Hindlimb muscle (tissue), 1 donor: ENCODE results near the gene FAU. TPM values are rescaled to one million over a fixed set of nuclear protein-coding genes. Genes with fewer than 3 reads are reported as not detected.
A peak's percentile ranks its signal among the peaks of the same experiment; 100 is the strongest.

Source experiments
- DNase-seq: peaks from one replicate; pipeline ENCODE4 v3.0.0-alpha.2; 2013
- polyA plus RNA-seq: library from polyadenylated mRNA; unstranded; fragments of 120-200 nt; gene quantifications from one replicate; pipeline ENCODE4 v1.2.1, GENCODE V29; 2013; ENCODE audit not compliant: insufficient read length

The FAU gene
- polyA plus RNA-seq, 1 donor, result 1,052 TPM

DNA sequence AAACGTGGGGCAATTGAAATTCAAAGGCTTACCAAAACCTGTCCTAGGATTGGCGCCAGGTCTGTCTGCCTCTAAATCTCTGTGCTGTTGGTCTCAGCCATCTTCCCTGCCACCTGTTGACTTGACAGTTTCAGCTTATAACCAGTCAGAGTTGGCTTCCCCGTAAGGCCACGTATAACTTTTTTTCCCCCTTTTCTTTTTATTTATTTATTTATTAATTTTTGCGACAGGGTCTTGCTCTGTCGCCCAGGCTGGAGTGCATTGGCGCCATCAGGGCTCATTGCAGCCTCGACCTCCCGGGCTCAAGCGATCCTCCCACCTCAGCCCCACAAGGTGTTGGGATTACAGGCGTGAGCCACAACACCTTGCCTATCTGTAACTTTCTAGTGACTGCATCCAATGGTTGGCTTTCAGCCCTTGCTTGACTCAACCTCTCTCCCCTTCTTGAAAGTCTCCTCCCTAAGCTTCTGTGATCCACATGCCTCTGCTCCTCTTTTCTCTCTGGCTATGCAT is 13.8 kb upstream of the FAU start:
- no peak for DNase-seq

DNA sequence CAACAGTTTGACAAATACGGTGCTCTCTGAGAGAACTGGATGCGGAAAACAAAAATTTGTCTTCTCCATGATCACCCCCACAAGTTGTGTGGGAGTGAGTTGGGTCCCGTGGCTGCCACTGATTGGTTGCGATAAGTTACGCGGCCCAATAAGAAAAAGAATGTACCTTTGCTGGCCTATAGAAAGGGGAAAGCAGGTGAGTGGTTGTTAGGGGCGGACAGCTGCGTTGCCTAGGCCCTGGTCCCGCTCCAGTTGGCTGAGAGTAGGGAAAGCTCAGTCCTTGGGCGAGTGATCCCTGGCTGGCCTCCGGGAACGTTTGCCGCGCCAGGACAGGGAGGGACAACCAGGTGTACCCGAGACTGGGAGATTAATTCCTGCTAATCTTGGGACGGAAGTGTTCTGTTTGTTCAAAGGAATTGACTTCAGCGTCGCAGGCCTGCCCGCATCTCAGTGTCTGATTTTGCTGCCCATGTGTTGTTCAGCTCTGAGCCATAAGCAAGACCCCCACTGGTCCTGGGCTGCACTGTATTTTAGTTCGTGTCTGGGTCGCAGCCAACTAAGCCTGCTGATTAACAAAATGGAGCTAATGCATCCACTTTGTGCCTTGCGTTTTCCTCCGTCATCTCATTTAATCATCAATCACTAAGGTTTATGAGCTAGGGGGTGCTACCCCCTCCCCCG is 13.2 kb upstream of the FAU start:
- DNase-seq, result peak; percentile 91

DNA sequence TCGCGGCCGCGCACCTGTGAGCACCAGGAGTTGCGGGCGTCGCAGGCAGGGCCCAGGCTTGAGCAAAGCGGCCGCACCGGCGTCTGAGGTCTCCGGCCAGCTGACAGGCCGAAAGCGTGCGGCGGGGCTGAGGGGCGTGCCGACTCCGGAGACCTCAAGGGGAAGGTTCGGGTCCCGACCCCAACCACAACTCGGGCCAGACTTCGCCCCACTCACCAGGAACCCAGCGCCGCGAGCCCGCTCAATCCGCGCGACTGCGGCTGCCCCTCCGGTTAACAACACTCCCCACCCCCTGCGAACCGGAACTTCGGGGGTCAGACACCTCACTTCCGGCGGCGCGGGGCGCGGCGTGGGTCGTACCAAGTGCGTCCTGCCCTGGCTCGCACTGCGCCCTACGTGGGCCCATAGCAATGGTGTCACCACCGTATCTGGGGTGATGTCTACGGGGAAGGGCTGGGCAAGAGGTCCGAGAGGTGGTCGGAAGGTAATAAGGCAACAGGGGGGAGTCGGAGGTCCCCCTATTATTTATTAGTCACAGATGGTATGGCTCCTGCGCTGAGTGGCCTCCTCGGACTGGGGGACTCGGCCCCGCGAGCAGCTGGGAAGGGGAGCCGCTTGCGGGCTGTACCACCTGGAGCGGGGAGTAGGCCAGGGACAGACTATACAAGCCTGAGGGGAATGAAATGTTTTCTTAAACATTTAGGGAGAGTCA is 12.5 kb upstream of the FAU start, which contains the start of gene SYVN1:
TSS of gene SYVN1 (minus strand) at position 280 of the 712 bp plus-strand sequence. CDS start 918 bp downstream, outside the sequence.
- peak; percentile 94 for DNase-seq

DNA sequence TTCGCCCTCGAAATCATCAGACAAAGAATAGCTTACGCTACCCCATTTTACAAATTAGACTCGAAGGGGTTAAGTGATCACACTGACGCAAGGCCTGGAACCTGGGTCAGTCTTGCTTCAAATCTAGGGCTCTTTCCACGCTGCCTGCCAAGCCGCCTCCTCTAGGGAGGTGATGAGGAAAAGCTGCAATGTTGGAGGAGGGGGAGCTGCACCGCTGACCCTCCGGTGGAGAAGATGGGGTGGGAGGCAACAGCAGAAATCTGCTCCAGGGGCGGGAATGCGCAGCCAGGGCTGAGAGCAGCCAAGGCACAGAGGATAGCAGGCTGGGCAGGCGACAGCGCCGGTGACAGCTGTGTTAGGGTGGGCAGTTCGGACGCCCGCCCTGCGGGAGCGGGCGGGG is 11.8 kb upstream of the FAU start:
- peak; percentile 85 for DNase-seq

DNA sequence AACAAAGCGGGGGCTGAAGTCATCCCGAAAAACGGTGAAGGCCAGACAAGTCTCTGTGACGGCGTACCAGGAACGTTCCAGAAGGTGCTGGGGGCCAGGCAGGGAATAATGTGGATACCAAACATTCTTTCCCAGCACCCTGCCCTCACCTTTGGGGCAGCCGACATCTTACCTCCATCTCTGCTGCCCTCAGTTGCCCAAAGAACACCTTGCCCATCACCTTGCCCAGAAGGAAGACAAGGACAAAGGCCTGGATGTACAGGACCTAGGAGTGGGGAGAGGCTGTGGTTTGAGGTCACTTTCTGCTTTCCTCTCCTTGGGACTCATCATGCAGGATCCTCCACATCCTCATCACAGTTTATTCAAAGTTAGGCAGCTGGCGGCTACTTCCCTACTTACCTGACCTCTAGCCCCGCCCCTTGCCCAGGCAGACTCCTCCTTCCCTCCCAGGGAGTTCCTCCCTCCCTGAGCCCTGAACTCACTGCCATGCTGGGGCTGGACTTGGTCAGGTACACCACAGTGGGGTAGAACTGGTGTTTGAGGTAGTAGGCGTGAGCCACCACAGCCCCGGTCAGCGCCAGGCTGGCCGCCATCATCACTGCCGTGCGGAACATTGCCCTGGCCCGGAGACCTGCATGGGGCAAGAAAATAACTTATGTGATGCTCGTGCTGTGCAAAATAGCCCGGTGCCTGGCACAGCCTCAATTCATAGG is 11.2 kb upstream of the FAU start:
- DNase-seq, result no peak

DNA sequence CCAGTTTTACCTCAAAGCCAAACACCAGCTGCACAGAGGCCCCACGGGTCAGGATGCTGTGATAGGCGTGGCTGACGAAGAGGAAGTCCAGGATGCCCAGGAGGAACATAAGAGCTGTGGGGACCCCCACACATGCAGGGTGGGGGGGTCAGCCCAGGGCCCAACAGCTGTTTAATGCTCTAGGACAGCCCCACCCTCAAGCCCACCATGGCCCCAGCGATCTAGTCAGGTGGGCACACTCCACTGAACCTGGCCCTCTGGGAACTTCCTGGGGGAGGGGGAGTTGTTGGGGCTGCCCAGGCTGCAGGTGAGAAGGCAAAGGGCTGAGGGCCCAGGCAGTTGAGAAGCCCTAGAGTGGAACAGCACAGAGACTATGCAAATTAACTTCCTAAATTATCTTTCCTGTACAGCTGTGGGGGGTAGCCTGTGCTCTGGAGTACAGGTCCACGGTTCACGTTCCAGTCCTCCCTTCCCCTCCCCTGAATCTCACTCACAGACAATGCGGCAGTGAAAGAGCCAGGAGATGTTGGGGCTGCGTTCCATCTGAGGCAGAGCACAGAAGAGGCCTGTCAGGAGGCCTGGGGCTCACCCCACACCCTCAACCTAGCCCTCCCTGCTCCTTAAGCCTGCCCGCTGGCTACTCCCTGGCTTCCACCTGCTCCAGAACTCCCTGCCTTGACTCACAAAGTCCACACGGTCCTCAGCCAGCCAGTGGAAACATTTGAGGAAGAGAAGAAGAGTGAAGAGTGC is 10.5 kb upstream of the FAU start:
- no peak for DNase-seq

DNA sequence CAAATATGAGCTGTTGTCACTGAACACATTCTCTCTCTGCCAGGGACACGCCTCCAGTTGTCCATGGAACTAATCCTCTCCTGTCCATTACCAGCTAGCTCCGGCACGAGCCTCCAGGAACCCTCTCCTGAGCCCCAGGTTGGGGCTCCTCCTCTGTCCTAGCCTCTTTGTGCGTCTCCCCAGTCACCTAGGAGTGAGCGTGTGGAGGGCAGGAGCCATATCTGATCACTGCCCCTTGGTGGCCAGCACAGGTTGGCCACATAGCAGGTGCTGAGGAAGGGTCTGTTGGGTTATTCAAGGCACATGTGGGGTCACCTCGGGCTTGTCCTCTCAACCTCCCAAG is 9.9 kb upstream of the FAU start:
- no peak for DNase-seq

DNA sequence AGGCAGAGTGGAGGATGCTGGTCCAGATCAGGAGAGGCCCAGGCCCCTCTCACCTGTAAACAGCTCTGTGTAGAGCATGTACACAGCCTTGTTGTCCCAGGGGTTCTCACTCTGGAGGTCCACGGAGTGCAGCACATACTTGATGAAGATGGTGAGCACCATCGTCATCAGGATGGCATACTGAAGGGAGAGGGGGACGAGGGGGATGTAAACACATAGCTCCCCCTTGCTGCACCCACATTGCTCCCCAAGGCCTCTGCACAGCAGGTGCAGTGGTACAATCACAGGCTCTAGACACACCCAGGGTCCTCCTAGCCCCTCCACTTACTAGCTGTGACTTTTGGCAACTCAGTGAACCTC is 9.5 kb upstream of the FAU start:
- no peak for DNase-seq

DNA sequence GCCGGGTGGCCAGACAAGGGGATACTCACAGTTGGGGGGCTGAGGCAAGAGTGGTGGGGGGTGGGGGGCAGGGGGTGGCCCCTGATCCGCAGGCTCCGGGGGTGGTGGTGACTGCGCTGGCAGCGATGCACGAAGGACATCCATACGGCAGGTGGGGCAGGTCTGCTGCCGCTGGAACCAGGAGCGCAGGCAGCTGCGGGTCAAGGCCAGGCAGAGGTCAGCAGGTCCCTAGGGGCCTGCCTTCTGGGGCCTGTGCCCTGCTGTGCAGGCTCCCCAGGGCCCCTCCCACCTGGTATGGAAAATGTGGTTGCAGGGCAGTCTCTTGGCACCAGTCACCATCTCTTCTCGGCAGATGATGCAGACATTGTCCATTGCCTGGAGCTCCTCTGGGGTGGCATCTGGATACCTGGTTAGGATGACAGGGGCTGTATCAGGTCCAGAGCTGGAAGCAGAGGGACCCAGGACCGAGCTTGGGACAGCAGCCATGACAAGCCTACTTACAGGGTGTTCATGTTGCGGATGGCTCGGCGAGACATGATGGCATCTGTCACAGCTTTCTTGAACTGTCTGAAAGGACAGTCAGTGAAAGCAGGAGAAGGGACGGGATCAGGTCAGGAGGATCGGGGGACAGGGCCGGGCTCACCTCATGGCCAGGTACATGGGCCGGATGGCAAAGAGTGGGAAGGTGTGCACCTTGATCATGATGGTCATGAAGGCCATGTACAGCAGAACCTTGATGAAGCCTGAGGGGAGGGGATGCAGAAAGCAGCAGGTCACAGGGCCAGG is 8.9 kb upstream of the FAU start:
- no peak for DNase-seq

DNA sequence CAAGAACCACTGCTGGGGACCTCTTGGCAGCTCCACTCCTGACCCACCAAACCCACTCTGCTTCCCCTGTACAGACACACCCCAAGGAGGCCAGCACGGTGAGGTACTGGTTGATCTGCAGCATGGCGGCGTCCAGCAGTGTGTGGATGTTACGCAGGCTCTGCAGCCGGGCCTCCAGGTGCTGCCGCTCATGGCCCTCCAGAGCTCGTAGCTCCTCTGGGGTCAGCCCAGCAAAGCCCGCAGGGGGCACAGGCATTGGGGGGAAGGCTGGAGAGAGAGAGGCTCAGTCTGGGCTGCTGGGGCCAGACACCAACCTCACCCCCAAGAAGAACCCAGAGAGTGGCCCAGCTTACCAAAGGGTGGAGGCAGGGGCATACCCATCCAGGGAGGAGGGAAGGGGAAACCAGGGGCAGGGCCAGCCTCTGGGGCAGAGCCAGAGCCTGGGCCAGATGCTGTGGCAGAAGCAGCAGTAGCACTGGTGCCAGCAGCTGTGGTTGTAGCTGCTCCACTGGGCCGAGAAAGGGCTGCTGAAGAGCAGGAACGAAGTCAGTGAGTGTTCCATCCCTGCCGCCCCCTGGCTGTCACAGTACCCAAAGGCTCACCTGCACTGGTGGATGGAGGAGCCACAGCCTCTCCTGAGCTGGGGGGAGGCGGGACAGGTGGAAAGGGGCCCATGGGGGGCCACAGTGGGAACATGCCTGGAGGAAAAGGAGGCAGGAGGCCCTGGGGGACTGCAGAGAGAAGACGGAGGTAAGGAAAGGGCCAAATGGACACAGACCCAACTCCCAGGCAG is 7.9 kb upstream of the FAU start:
- DNase-seq, result no peak

DNA sequence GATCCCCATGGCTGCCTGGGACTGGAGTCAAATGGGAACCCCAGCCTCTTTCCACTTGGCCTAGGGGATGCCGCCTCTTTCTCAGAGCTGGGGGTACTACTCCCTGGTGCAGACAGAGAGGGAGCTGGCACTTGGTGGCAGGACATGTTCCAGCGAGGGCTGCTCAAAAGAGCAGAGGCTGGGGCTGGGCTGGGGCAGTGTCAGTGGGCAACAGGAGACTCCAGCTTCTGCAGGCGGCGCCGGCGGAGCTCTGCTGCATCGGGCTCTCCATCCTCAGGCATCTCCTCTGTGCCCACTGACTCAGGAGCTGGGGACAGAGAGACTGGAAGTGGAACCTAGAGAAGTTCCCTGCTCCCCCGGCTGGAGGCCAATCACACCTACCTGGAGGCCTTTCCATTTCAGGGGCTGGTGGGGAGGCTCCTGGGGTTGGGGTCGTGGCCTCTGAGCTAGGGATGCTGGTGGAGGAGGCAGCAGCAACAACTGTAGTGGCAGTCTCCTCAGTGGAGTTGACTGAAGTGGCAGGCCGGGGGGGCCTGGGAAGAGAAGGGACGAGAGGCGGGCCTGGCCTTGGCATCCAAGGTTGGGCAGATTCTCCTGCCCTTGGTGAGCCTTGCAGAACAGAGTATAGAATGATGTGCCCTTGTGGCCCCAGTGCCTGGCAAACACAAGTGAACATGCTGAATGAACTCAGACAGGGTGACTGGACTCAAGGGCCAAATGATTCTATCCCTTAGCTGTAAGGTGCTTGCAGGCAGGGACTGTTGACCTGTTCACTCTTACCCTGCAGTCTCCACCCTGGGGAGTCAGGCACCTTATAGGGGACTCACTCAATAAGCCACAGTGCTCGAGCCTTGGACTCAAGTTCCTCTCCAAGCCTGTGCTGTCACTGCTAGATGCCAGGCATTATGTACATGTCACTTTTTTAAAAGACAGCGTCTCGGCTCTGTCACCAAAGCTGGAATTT is 6.5 kb upstream of the FAU start:
- no peak for DNase-seq

DNA sequence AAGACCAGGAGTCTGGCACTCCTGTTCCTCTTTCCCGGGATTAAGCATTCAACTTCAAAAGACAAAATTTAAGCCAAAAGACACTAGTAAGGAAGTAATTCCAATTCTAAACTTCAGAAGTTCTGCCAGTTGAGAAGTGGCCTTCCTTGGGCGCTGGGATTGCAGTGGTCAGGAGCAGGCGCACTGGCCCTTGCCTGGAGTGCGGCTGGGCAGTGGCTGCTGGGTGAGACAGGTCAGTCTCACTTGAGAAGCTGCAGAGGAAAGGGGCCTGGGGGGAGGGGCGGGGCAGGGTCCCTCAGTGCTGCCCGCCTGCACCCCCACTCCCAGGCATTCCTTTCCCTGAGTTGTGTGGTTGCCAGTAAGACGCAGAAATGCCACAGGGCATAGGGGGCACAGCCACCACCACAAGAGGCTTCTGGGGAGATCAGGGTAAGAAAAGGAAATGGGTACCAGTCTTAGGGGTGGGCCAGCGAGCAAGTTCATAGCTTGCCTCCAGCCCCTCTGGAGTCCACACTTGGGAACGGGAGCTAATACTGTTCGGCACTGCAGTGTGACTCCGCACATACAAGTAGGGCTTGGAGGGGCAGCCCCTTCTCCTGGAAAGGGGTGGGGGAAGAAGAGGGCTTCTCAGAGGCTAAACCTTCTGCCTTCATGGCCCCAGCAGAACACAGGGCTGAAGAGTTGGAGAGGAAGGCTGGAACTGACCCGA is 5.7 kb upstream of the FAU start:
- DNase-seq, result no peak

DNA sequence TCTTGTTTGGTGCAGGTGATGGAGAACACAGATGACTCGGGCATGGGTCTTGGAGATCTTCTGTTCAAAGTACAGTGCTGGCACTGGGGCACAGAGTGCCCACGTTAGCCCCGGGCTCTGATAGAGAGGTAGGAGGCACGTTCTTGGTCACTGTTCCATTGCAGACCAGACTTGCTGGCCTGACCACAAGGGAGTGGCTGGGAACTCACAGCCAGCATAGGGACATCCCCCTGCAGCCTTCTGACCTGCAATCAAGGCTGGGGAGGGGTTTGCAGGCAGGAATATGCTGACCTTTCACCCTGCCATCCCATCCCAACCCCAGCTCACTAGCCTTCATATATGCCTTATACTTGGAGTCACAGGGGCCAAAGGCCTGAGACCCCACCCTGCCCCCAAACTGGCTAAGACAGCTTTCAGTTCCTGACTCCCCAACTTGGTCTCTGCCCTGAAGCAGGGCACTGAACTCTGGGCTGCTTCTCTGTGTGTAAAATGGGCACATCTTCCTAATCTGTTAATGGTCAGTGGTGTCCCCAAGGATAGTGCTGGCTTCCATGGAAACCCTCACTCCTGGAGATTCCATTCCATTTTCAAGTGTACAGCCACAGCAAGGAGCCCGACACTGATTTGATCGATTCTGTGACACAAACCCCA is 4.8 kb upstream of the FAU start:
- no peak for DNase-seq

DNA sequence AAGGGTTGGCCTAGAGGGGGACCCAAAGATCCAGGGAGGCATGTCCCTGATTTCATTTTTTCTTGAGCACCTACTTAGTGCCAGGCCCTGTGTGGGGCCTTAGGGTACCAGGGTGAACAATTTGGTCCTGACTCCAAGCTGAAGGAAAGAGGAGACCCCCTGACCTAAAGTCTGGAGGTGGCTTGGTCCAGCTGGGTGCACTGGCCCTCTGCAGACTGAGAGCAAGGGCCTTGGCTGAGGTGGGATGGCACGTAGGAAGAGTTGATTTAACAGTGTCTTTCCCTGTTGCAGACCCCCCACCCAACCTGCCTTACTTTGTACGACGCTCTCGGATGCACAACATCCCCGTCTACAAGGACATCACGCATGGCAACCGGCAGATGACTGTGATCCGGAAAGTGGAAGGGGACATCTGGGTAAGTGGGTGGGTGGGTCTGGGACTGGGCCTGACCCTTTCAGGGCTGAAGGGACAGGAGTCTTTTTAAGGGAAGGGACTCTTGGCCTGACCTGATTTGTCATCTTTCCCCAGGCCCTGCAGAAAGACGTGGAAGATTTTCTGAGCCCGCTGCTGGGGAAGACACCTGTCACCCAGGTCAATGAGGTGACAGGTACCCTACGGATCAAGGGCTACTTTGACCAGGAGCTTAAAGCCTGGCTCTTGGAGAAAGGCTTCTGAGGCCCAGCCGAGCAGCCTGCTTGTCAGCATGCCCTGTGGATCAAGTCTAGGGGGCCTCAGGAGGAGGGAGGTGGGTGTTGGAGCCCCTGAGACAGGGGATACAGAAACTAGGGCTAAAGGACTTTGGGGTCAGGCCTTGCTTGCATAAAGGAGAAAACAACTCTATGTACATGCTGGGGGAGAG is 3.5 kb upstream of the FAU start:
- no peak for DNase-seq

DNA sequence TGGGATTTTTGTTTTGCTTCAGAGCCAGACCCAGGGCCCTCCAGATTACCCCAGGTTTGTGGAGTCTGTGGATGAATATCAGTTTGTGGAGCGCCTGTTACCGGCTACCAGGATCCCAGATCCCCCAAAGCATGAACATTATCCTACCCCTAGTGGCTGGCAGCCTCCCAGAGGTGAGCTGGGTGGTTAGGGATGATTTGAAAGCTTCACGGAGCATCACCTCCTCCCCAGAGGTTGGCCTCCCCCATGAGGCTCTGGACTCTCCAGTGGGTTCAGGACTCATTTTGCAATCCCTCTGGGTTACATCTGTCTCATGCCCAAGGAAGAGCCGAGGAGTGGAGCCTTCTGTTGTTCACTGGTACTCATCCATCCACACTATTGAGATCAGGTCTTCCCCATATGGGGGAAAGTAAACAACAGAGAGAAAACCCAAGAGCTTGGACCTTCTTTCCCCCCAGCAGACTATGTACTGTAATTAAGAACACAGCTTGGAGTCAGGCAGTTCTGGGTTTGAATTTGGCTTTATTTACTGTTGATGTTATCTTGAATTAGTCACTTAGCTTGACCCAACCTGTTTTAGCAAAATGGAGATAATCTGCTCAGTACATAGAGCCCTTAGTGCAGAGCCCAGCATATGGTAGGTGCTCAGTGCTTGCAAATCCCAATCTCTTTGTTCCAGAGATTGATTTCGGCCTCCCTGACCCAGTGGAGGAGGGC is 2.7 kb upstream of the FAU start:
- DNase-seq, result no peak

DNA sequence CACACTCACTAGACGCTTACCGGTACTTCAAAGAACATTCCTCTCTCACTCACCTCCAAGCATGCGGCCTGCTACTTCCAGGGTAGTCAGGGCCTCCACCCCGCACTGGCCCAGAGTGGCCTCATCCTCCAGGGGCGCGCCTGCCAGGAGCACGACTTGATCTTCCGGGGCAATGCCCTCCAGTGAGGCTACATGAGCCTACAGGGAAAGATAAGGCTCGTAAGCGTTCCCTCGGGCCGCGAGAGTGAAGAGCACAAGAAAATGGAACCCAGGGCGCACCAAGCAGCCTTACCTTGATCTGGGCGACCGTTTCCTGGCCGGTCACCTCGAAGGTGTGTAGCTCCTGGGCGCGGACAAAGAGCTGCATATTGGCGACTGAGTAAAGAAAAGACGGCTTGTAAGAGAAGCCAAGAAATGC is 478 bp downstream of the FAU start:
- no peak for DNase-seq

DNA sequence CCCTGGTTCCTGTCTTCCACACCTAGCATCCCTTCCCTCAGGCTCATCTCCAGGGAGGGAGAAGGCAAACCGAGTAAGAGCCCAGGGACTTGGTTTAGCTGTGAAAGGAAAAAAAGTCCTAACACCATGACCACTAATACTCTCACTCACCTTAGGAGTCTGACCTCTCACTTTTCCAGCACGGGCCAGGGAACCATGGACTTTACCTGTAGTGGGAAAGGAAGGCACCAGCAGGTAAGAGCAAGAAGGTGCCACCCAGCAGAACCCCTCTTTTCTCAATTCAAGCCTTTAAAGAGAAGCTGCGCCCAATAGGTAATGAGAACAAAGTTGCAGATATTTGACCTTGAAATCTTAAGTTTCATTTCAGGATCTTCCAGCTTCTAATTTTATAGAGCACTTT is 1.1 kb downstream of the FAU start:
- no peak for DNase-seq
